K562 (cell line): Measurements from ENCODE around the gene COL7A1. TPM values are rescaled to one million over a fixed set of nuclear protein-coding genes. Genes with fewer than 3 reads are reported as not detected.

ENCODE experiments used
- ATAC-seq: fragments of 200-7000 bp; cut with Tn5 transposase; 3 replicates; pipeline ENCODE4 v1.9.1; 2020; ENCODE audit warnings: moderate library complexity
- BruUV-seq: library from RNA; stranded (reverse); fragments of 400-500 nt; replicated peaks from 2 replicates; lab custom pipeline; 2021; lab: Mats Ljungman, UMichigan
- CTCF ChIA-PET: fragments of 300-600 bp; formaldehyde crosslinking; extraction: SDS; loops from one replicate; lab custom pipeline; 2021; ENCODE audit warnings: low intra/inter-chr PET ratio; lab: Yijun Ruan, JAX
- POLR2A ChIA-PET: fragments of 300-600, 350-650 bp; sonication (Branson Sonifier 250); formaldehyde crosslinking; extraction: SDS; loops from one replicate; lab custom pipeline; 2021; ENCODE audit warnings: antibody characterized with exemption, inconsistent platforms; lab: Yijun Ruan, JAX
- DNase-seq, 4 experiments: peaks; one replicate each; pipeline versions ENCODE4 v3.0.0 to v3.0.0-alpha.2; 2011 to 2018; ENCODE audit warnings: low spot score in 3 of 4, mixed read lengths in 3 of 4; ENCODE audit errors: extremely low read depth in 1 of 4
- FAIRE-seq: peaks from 2 replicates; lab custom pipeline; 2011; peaks lifted over from hg19 to GRCh38; lab: Jason Lieb, UNC
- H2AFZ ChIP-seq: 2 replicates; pipeline ENCODE4 v1.6.0; 2011; ENCODE audit warnings: low read depth, low read length, control low read depth, inconsistent platforms
- H3K27ac ChIP-seq: fragments of 200-600 bp; 3 replicates; pipeline ENCODE4 v1.8.0; 2011; ENCODE audit warnings: low read depth, mild to moderate bottlenecking, control low read depth, inconsistent platforms, low read length, moderate library complexity, mixed read lengths; ENCODE audit errors: extremely low read depth
- H3K27me3 ChIP-seq, 2 experiments: fragments of 300-600 bp in 1 of 2; 2 replicates in 1 of 2; 3 replicates in 1 of 2; pipeline versions ENCODE4 v1.6.0 to v1.8.0; 2011; ENCODE audit warnings: inconsistent platforms in 2 of 2, low read length in 2 of 2, mild to moderate bottlenecking in 1 of 2, mixed read lengths in 1 of 2, moderate library complexity in 1 of 2; ENCODE audit not compliant: control insufficient read depth in 2 of 2, insufficient read depth in 2 of 2
- H3K36me3 ChIP-seq: fragments of 300-600 bp; 3 replicates; pipeline ENCODE4 v1.8.0; 2011; ENCODE audit warnings: mild to moderate bottlenecking, low read length, inconsistent platforms; ENCODE audit not compliant: control insufficient read depth, insufficient read depth
- H3K4me1 ChIP-seq, 2 experiments: fragments of 200-600 bp in 1 of 2; replicated peaks in 1 of 2; 2 replicates in 1 of 2; 3 replicates in 1 of 2; pipeline versions ENCODE4 v1.5.1 to v1.8.0; 2011; ENCODE audit warnings: inconsistent platforms in 2 of 2, low read length in 2 of 2, mild to moderate bottlenecking in 1 of 2, mixed read lengths in 1 of 2, moderate library complexity in 1 of 2; ENCODE audit not compliant: control insufficient read depth in 2 of 2, insufficient read depth in 2 of 2
- H3K4me2 ChIP-seq: 2 replicates; pipeline ENCODE4 v1.6.1; 2011; ENCODE audit warnings: low read length, control low read depth, inconsistent platforms, mixed read lengths; ENCODE audit not compliant: insufficient read depth
- H3K4me3 ChIP-seq: fragments of 200-600 bp; sonication (generic), shearing (Covaris generic); 2 replicates; pipeline ENCODE4 v1.5.1; 2016; ENCODE audit warnings: control low read depth, inconsistent platforms
- H3K79me2 ChIP-seq: fragments of 200-600 bp; 3 replicates; pipeline ENCODE4 v1.8.0; 2011; ENCODE audit warnings: low read length, inconsistent platforms; ENCODE audit not compliant: control insufficient read depth, insufficient read depth
- H3K9ac ChIP-seq, 2 experiments: 2 replicates each; pipeline versions ENCODE4 v1.6.0 to v1.6.1; 2011; ENCODE audit warnings: low read depth in 2 of 2, low read length in 2 of 2, control low read depth in 1 of 2, inconsistent platforms in 1 of 2, mild to moderate bottlenecking in 1 of 2, mixed read lengths in 1 of 2; ENCODE audit not compliant: insufficient read depth in 1 of 2
- H3K9me1 ChIP-seq: one replicate; pipeline ENCODE4 v1.6.0; 2011; ENCODE audit warnings: inconsistent platforms, mild to moderate bottlenecking, low read length, moderate library complexity; ENCODE audit not compliant: control insufficient read depth, insufficient read depth
- H3K9me3 ChIP-seq: replicated peaks from 2 replicates; pipeline ENCODE4 v1.5.1; 2011; ENCODE audit warnings: low read depth, low read length, inconsistent platforms; ENCODE audit not compliant: control insufficient read depth, insufficient read depth
- H4K20me1 ChIP-seq: replicated peaks from 2 replicates; pipeline ENCODE4 v1.6.1; 2011; ENCODE audit warnings: low read length, inconsistent platforms, mixed read lengths; ENCODE audit not compliant: control insufficient read depth, insufficient read depth
- POLR2G ChIP-seq: fragments of 200-400 bp; formaldehyde crosslinking; IDR thresholded peaks from 2 replicates; pipeline ENCODE4 v1.6.1; 2017; ENCODE audit warnings: low read depth, mild to moderate bottlenecking, antibody characterized with exemption, low read length, moderate library complexity
- RBFOX2 ChIP-seq: fragments of 200-400 bp; formaldehyde crosslinking; IDR thresholded peaks from 2 replicates; pipeline ENCODE4 v1.6.1; 2017; ENCODE audit warnings: low read depth, mild to moderate bottlenecking, low read length, moderate library complexity
- ZSCAN29 ChIP-seq: fragments of 450-650 bp; IDR thresholded peaks from 2 replicates; pipeline ENCODE4 v1.6.1; 2017
- WGBS: fragments of 100-300 bp; shearing (Covaris generic); methylation state at CpG from one replicate; pipeline ENCODE4 v1.1.6; 2016; ENCODE audit warnings: low coverage, mixed read lengths; ENCODE audit not compliant: insufficient coverage; ENCODE audit errors: missing lambda C conversion rate; 5-methylcytosine and 5-hydroxymethylcytosine counted together
- in situ Hi-C: fragments of 300-500 bp; cut with MboI; formaldehyde crosslinking; loops from 4 replicates; pipeline ENCODE4 v1.15.0; 2018; ENCODE audit warnings: inconsistent platforms, mixed read lengths
- intact Hi-C: fragments of 100-400 bp; cut with micrococcal nuclease; formaldehyde crosslinking; loops from 2 replicates; pipeline ENCODE4 v1.14.2; 2022
- polyA plus RNA-seq, 8 experiments: library from polyadenylated mRNA; depleted of rRNA in 4 of 8; stranded (reverse) in 5 of 8; unstranded in 3 of 8; fragments of >200 nt; fragmentation: Nextera tagmentation in 2 of 8; fragmentation: Illumina TruSeq in 1 of 8; extraction: Ambion mirVana in 2 of 8; extraction: Trizol in 1 of 8; gene quantifications; 2 replicates each; pipeline versions ENCODE4 v1.2.1 to v1.2.3, GENCODE V29; 2011 to 2014; ENCODE audit warnings: inconsistent platforms in 1 of 8, missing spikeins in 1 of 8
- total RNA-seq, 7 experiments: library from RNA; depleted of rRNA in 6 of 7; stranded (reverse); fragments of >200 nt in 6 of 7; fragmentation: Illumina TruSeq in 2 of 7; extraction: Trizol in 2 of 7; gene quantifications; 2 replicates each; pipeline versions ENCODE4 v1.2.1 to v1.2.3, GENCODE V29; 2011 to 2021; ENCODE audit warnings: low replicate concordance in 1 of 7

COL7A1 gene
- total and polyA plus RNA-seq, 9 of the 15 experiments (the other 6 are each of a cell fraction or from before 2014, with no cell fraction given), result 0.09 to 0.66 (median 0.35) TPM; not detected in 3

DNA sequence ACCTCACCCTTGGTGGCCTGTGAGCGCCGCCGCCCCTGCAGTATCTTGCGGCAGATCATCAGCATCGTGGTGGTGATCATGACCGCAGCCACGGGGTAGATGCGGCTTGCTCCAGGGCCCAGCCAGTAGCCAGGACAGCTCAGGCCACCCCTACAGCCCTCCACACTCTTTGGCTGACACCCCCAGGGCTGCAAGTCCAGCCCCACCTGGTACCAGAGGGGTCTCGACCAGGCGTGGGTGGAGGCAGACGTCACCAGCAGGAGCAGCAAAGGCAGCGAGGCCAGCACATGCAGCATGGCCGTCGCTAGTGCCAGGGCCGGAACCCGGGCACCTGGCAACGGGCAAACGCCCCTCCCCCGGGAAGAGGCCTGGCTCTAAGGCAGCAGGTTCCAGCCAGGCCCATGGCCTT is 26.3 kb upstream of the COL7A1 start, which contains the start of gene TMEM89:
TSS of gene TMEM89 (minus strand) at position 309 of the 409 bp plus-strand sequence. CDS start at position 296, 13 bp downstream.
- peaks cover 6% of the 10 kb centered on the region; the same call in 1 of the 2 replicates for H3K9me3 ChIP-seq
- ATAC-seq (no peak), DNase-seq (no peak), FAIRE-seq (no peak)
- H2AFZ ChIP-seq, result no peak within 1 kb of the TSS
- no peaks in the 10 kb centered on the region for H3K9me1 ChIP-seq
- H3K27me3 ChIP-seq, result no peaks in the 10 kb centered on the region
- H3K36me3 ChIP-seq, result peaks cover 15% of the 10 kb centered on the region; the same call in 1 of the 3 replicates
- intact Hi-C loops, result no loop called here
- peaks cover 0 to 7% of the 10 kb centered on the region in 2 experiments; a peak in 2 of 5 replicates for H3K4me1 ChIP-seq
- no peak within 1 kb of the TSS for H3K27ac ChIP-seq
- H3K9ac ChIP-seq, result peak within 1 kb of the TSS in 1 of 2 experiments; percentile 5; a peak in 1 of 4 replicates
- no peak within 1 kb of the TSS for H3K4me2 ChIP-seq
- 52% methylated on average over 15 of the region's 19 CpGs for WGBS
- in situ Hi-C loops, result no loop called here
- TF ChIP-seq POLR2G, result 0 out of 2 replicates have a peak, but pooled peaks have one; percentile 14
- TF ChIP-seq ZSCAN29, result no peak
- 0 out of 2 replicates have a peak, but pooled peaks have one; percentile 21 for TF ChIP-seq RBFOX2
- H3K4me3 ChIP-seq, result no peak within 1 kb of the TSS
- no peaks in the 10 kb centered on the region for H3K79me2 ChIP-seq
- H4K20me1 ChIP-seq, result no peaks in the 10 kb centered on the region
- ChIA-PET POLR2A (interaction anchor here (0.5 to 0.9 kb wide), 2 partner anchors 12 to 1059 kb away, joined by 3 to 5 read pairs; no protein-coding TSS in a partner anchor), CTCF (no interaction called here)
- no TSS peak for BruUV-seq
